ENCODE data around the gene CPED1.

CPED1 gene

GRCh38 chr7:120951826-120952225, 36.7 kb upstream of the CPED1 start:
- no peak overlapping the region for H3K9ac ChIP-seq (ENCODE audit: low read depth, low read length)
- H3K27me3 ChIP-seq (ENCODE audit: insufficient read depth, low read length): no peaks in the 10 kb centered on the region
- no peaks in the 10 kb centered on the region for H3K4me1 ChIP-seq (ENCODE audit: insufficient read depth, low read length)
- H3K9me3 ChIP-seq (ENCODE audit: insufficient read depth, low read depth, low read length): no peaks in the 10 kb centered on the region
- no peak overlapping the region for H3K27ac ChIP-seq (ENCODE audit: low read length)
- H3K36me3 ChIP-seq (ENCODE audit: insufficient read depth, low read depth, low read length): peaks cover 49% of the 10 kb centered on the region
- H3K4me3 ChIP-seq (ENCODE audit: low read length): peak overlapping the region; percentile 92; the same call in 1 of the 2 replicates

- Histone ChIP-seq H3K4me1 (ENCODE audit: insufficient read depth, low read length) (0 out of 2 replicates have a peak, but pooled peaks cover 2% of the 10 kb centered on the region), H3K9me3 (ENCODE audit: insufficient read depth, low read depth, low read length) (no peaks in the 10 kb centered on the region), H3K4me3 (ENCODE audit: low read length) (no peak overlapping the region), H3K36me3 (ENCODE audit: insufficient read depth, low read depth, low read length) (peaks cover 50% of the 10 kb centered on the region), H3K27ac (ENCODE audit: low read length) (no peak overlapping the region), H3K9ac (ENCODE audit: low read depth, low read length) (no peak overlapping the region), H3K27me3 (ENCODE audit: insufficient read depth, low read length) (no peaks in the 10 kb centered on the region)
Measured at GRCh38 chr7:120955577-120956149, 32.8 kb upstream of the CPED1 start.

- no peak overlapping the region for H3K4me3 ChIP-seq (ENCODE audit: low read length)
- no peak overlapping the region for H3K9ac ChIP-seq (ENCODE audit: low read depth, low read length)
- H3K27ac ChIP-seq (ENCODE audit: low read length): no peak overlapping the region
- H3K4me1 ChIP-seq (ENCODE audit: insufficient read depth, low read length): 0 out of 2 replicates have a peak, but pooled peaks cover 6% of the 10 kb centered on the region
- H3K27me3 ChIP-seq (ENCODE audit: insufficient read depth, low read length): no peaks in the 10 kb centered on the region
- H3K9me3 ChIP-seq (ENCODE audit: insufficient read depth, low read depth, low read length): no peaks in the 10 kb centered on the region
- H3K36me3 ChIP-seq (ENCODE audit: insufficient read depth, low read depth, low read length): peaks cover 24% of the 10 kb centered on the region
Measured at GRCh38 chr7:120959929-120960484, 28.5 kb upstream of the CPED1 start.

- Histone ChIP-seq H3K4me3 (ENCODE audit: low read length) (no peak overlapping the region), H3K36me3 (ENCODE audit: insufficient read depth, low read depth, low read length) (peaks cover 23% of the 10 kb centered on the region), H3K9ac (ENCODE audit: low read depth, low read length) (no peak overlapping the region), H3K27ac (ENCODE audit: low read length) (no peak overlapping the region), H3K4me1 (ENCODE audit: insufficient read depth, low read length) (0 out of 2 replicates have a peak, but pooled peaks cover 6% of the 10 kb centered on the region), H3K9me3 (ENCODE audit: insufficient read depth, low read depth, low read length) (no peaks in the 10 kb centered on the region), H3K27me3 (ENCODE audit: insufficient read depth, low read length) (no peaks in the 10 kb centered on the region)
Measured at GRCh38 chr7:120960714-120961113, 27.8 kb upstream of the CPED1 start.

- 0 out of 2 replicates have a peak, but pooled peaks cover 6% of the 10 kb centered on the region for H3K4me1 ChIP-seq (ENCODE audit: insufficient read depth, low read length)
- H3K9me3 ChIP-seq (ENCODE audit: insufficient read depth, low read depth, low read length): no peaks in the 10 kb centered on the region
- no peak overlapping the region for H3K27ac ChIP-seq (ENCODE audit: low read length)
- no peaks in the 10 kb centered on the region for H3K27me3 ChIP-seq (ENCODE audit: insufficient read depth, low read length)
- H3K4me3 ChIP-seq (ENCODE audit: low read length): no peak overlapping the region
- no peak overlapping the region for H3K9ac ChIP-seq (ENCODE audit: low read depth, low read length)
- H3K36me3 ChIP-seq (ENCODE audit: insufficient read depth, low read depth, low read length): peaks cover 23% of the 10 kb centered on the region; the same call in 1 of the 2 replicates
Measured at GRCh38 chr7:120961638-120962173, 26.8 kb upstream of the CPED1 start.

GRCh38 chr7:120964088-120964487, 24.4 kb upstream of the CPED1 start:
- Histone ChIP-seq H3K4me1 (ENCODE audit: insufficient read depth, low read length) (0 out of 2 replicates have a peak, but pooled peaks cover 4% of the 10 kb centered on the region), H3K9me3 (ENCODE audit: insufficient read depth, low read depth, low read length) (no peaks in the 10 kb centered on the region), H3K27ac (ENCODE audit: low read length) (no peak overlapping the region), H3K9ac (ENCODE audit: low read depth, low read length) (no peak overlapping the region), H3K27me3 (ENCODE audit: insufficient read depth, low read length) (no peaks in the 10 kb centered on the region), H3K36me3 (ENCODE audit: insufficient read depth, low read depth, low read length) (peaks cover 45% of the 10 kb centered on the region), H3K4me3 (ENCODE audit: low read length) (no peak overlapping the region)

GRCh38 chr7:120966961-120967360, 21.6 kb upstream of the CPED1 start:
- Histone ChIP-seq H3K9ac (ENCODE audit: low read depth, low read length) (no peak overlapping the region), H3K4me1 (ENCODE audit: insufficient read depth, low read length) (no peaks in the 10 kb centered on the region), H3K9me3 (ENCODE audit: insufficient read depth, low read depth, low read length) (no peaks in the 10 kb centered on the region), H3K27me3 (ENCODE audit: insufficient read depth, low read length) (no peaks in the 10 kb centered on the region), H3K4me3 (ENCODE audit: low read length) (no peak overlapping the region), H3K36me3 (ENCODE audit: insufficient read depth, low read depth, low read length) (peaks cover 68% of the 10 kb centered on the region), H3K27ac (ENCODE audit: low read length) (no peak overlapping the region)

- Histone ChIP-seq H3K4me3 (ENCODE audit: low read length) (no peak overlapping the region), H3K36me3 (ENCODE audit: insufficient read depth, low read depth, low read length) (peaks cover 63% of the 10 kb centered on the region), H3K9ac (ENCODE audit: low read depth, low read length) (no peak overlapping the region), H3K9me3 (ENCODE audit: insufficient read depth, low read depth, low read length) (no peaks in the 10 kb centered on the region), H3K4me1 (ENCODE audit: insufficient read depth, low read length) (no peaks in the 10 kb centered on the region), H3K27me3 (ENCODE audit: insufficient read depth, low read length) (no peaks in the 10 kb centered on the region), H3K27ac (ENCODE audit: low read length) (no peak overlapping the region)
Measured at GRCh38 chr7:120973849-120974248, 14.7 kb upstream of the CPED1 start.

- no peak overlapping the region for H3K9ac ChIP-seq (ENCODE audit: low read depth, low read length)
Measured at GRCh38 chr7:120979765-120980499, 8.6 kb upstream of the CPED1 start.

GRCh38 chr7:120981117-120981516, 7.4 kb upstream of the CPED1 start:
- Histone ChIP-seq H3K27me3 (ENCODE audit: insufficient read depth, low read length) (no peaks in the 10 kb centered on the region), H3K4me1 (ENCODE audit: insufficient read depth, low read length) (no peaks in the 10 kb centered on the region)

More at GRCh38 chr7:120979765-120980499, 8.6 kb upstream of the CPED1 start:
- Histone ChIP-seq H3K27me3 (ENCODE audit: insufficient read depth, low read length) (no peaks in the 10 kb centered on the region), H3K4me1 (ENCODE audit: insufficient read depth, low read length) (no peaks in the 10 kb centered on the region), H3K9me3 (ENCODE audit: insufficient read depth, low read depth, low read length) (no peaks in the 10 kb centered on the region), H3K4me3 (ENCODE audit: low read length) (no peak overlapping the region), H3K27ac (ENCODE audit: low read length) (no peak overlapping the region), H3K36me3 (ENCODE audit: insufficient read depth, low read depth, low read length) (peaks cover 9% of the 10 kb centered on the region)

GRCh38 chr7:120981888-120982615, 6.5 kb upstream of the CPED1 start:
- Histone ChIP-seq H3K9ac (ENCODE audit: low read depth, low read length) (no peak overlapping the region), H3K9me3 (ENCODE audit: insufficient read depth, low read depth, low read length) (no peaks in the 10 kb centered on the region), H3K27ac (ENCODE audit: low read length) (no peak overlapping the region), H3K27me3 (ENCODE audit: insufficient read depth, low read length) (no peaks in the 10 kb centered on the region), H3K4me1 (ENCODE audit: insufficient read depth, low read length) (no peaks in the 10 kb centered on the region), H3K4me3 (ENCODE audit: low read length) (no peak overlapping the region), H3K36me3 (ENCODE audit: insufficient read depth, low read depth, low read length) (no peaks in the 10 kb centered on the region)

More at GRCh38 chr7:120981117-120981516, 7.4 kb upstream of the CPED1 start:
- H3K4me3 ChIP-seq (ENCODE audit: low read length): no peak overlapping the region
- no peaks in the 10 kb centered on the region; the same call in none of the 2 replicates for H3K36me3 ChIP-seq (ENCODE audit: insufficient read depth, low read depth, low read length)
- no peak overlapping the region for H3K27ac ChIP-seq (ENCODE audit: low read length)
- no peaks in the 10 kb centered on the region for H3K9me3 ChIP-seq (ENCODE audit: insufficient read depth, low read depth, low read length)
- H3K9ac ChIP-seq (ENCODE audit: low read depth, low read length): no peak overlapping the region
